CD14-positive monocyte (primary cell): ENCODE data around the gene CTRB1. TPM values are rescaled to one million over a fixed set of nuclear protein-coding genes. Genes with fewer than 3 reads are reported as not detected.
"Not testable (repeated sequence)": the region's sequence is repeated elsewhere in the genome, so short reads cannot be mapped to it uniquely, and the experiment has no call there.

Source experiments
- DNase-seq, 3 donors: peaks; one replicate each; pipeline ENCODE4 v3.0.0-alpha.2; 2011 to 2022
- H2AFZ ChIP-seq: 2 replicates; pipeline ENCODE4 v1.6.0; 2012; ENCODE audit warnings: mild to moderate bottlenecking, low read depth, low read length, inconsistent platforms; ENCODE audit not compliant: insufficient read depth, poor library complexity, severe bottlenecking
- H3K27ac ChIP-seq, 2 donors: 1 replicate in 1 of 2; 2 replicates in 1 of 2; pipeline ENCODE4 v1.5.1; 2012 to 2013; ENCODE audit warnings: low read length in 2 of 2, control low read depth in 1 of 2, inconsistent platforms in 1 of 2, low read depth in 1 of 2, mild to moderate bottlenecking in 1 of 2
- H3K27me3 ChIP-seq, 2 donors: one replicate each; pipeline versions ENCODE4 v1.6.0 to v1.6.1; 2011 to 2013; ENCODE audit warnings: low read length in 2 of 2; ENCODE audit not compliant: control insufficient read depth in 2 of 2, insufficient read depth in 2 of 2
- H3K36me3 ChIP-seq, 2 donors: replicated peaks in 1 of 2; 1 replicate in 1 of 2; 2 replicates in 1 of 2; pipeline versions ENCODE4 v1.5.1 to v1.6.1; 2012 to 2013; ENCODE audit warnings: low read length in 2 of 2, control low read depth in 1 of 2, inconsistent platforms in 1 of 2, mild to moderate bottlenecking in 1 of 2; ENCODE audit not compliant: insufficient read depth in 2 of 2, control insufficient read depth in 1 of 2
- H3K4me1 ChIP-seq, 2 donors: 1 replicate in 1 of 2; 2 replicates in 1 of 2; pipeline versions ENCODE4 v1.5.1 to v1.6.1; 2012 to 2013; ENCODE audit warnings: low read length in 2 of 2, control low read depth in 1 of 2, inconsistent platforms in 1 of 2, mild to moderate bottlenecking in 1 of 2, moderate library complexity in 1 of 2; ENCODE audit not compliant: insufficient read depth in 2 of 2, control insufficient read depth in 1 of 2
- H3K4me2 ChIP-seq: replicated peaks from 2 replicates; pipeline ENCODE3; 2012; ENCODE audit warnings: low read length, moderate library complexity, mild to moderate bottlenecking; ENCODE audit not compliant: poor library complexity, severe bottlenecking; ENCODE audit errors: extremely low read depth
- H3K4me3 ChIP-seq, 3 experiments: fragments of 200-600 bp in 1 of 3; sonication (generic) in 1 of 3; replicated peaks in 1 of 3; 1 replicate in 2 of 3; 2 replicates in 1 of 3; pipeline ENCODE4 v1.5.1; 2011 to 2013; ENCODE audit warnings: low read length in 3 of 3, mild to moderate bottlenecking in 3 of 3, control low read depth in 2 of 3, low read depth in 2 of 3, inconsistent platforms in 1 of 3, moderate library complexity in 1 of 3
- H3K79me2 ChIP-seq: 2 replicates; pipeline ENCODE4 v1.6.0; 2012; ENCODE audit warnings: mild to moderate bottlenecking, control low read depth, inconsistent platforms, low read length, moderate library complexity; ENCODE audit not compliant: insufficient read depth
- H3K9ac ChIP-seq: 2 replicates; pipeline ENCODE4 v1.6.0; 2017; ENCODE audit warnings: low read length, mild to moderate bottlenecking; ENCODE audit not compliant: insufficient read depth, poor library complexity, severe bottlenecking
- H3K9me3 ChIP-seq, 2 donors: replicated peaks in 1 of 2; 1 replicate in 1 of 2; 2 replicates in 1 of 2; pipeline versions ENCODE4 v1.5.1 to v1.6.1; 2012 to 2013; ENCODE audit warnings: low read length in 2 of 2, control low read depth in 1 of 2; ENCODE audit not compliant: control insufficient read depth in 1 of 2, insufficient read depth in 1 of 2
- H4K20me1 ChIP-seq: 2 replicates; pipeline ENCODE4 v1.6.0; 2012; ENCODE audit warnings: mild to moderate bottlenecking, low read length, control low read depth, moderate library complexity; ENCODE audit not compliant: insufficient read depth
- H3K27ac Mint-ChIP-seq, 7 donors: one replicate each; pipeline ENCODE4 v1.8.0; 2020; ENCODE audit warnings: mild to moderate bottlenecking in 7 of 7, mixed read lengths in 7 of 7, moderate library complexity in 6 of 7, inconsistent platforms in 2 of 7
- H3K27me3 Mint-ChIP-seq, 3 donors: one replicate each; pipeline ENCODE4 v1.8.0; 2021 to 2022; ENCODE audit warnings: low read depth in 3 of 3, mild to moderate bottlenecking in 3 of 3, mixed read lengths in 3 of 3, moderate library complexity in 3 of 3, inconsistent platforms in 1 of 3
- H3K36me3 Mint-ChIP-seq, 2 donors: one replicate each; pipeline ENCODE4 v1.8.0; 2020; ENCODE audit warnings: mixed read lengths in 2 of 2, inconsistent platforms in 1 of 2, mild to moderate bottlenecking in 1 of 2
- H3K4me1 Mint-ChIP-seq: one replicate; pipeline ENCODE4 v1.8.0; 2020; ENCODE audit warnings: mild to moderate bottlenecking, mixed read lengths
- H3K4me3 Mint-ChIP-seq, 2 donors: one replicate each; pipeline ENCODE4 v1.8.0; 2020; ENCODE audit warnings: mild to moderate bottlenecking in 2 of 2, mixed read lengths in 2 of 2, moderate library complexity in 1 of 2
- H3K9me3 Mint-ChIP-seq, 7 donors: one replicate each; pipeline ENCODE4 v1.8.0; 2020 to 2022; ENCODE audit warnings: mixed read lengths in 7 of 7, mild to moderate bottlenecking in 6 of 7, moderate library complexity in 6 of 7, inconsistent platforms in 2 of 7
- WGBS: methylation state at CpG from one replicate; pipeline ENCODE4 v1.1.5; 2013; ENCODE audit warnings: missing lambda C conversion rate; ENCODE audit not compliant: insufficient coverage; 5-methylcytosine and 5-hydroxymethylcytosine counted together
- intact Hi-C, 2 donors: fragments of 100-400 bp; cut with micrococcal nuclease; formaldehyde crosslinking; loops; one replicate each; pipeline versions ENCODE4 v1.15.0 to v1.15.1; 2023
- polyA plus RNA-seq, 3 donors: library from polyadenylated mRNA; depleted of rRNA in 1 of 3; unstranded in 2 of 3; stranded (reverse) in 1 of 3; fragments of 300-500 nt in 2 of 3; fragments of >200 nt in 1 of 3; fragmentation: Illumina TruSeq in 2 of 3; gene quantifications; 1 replicate in 2 of 3; 2 replicates in 1 of 3; pipeline ENCODE4 v1.2.3, GENCODE V29; 2012 to 2021
- TF ChIP-seq, protein P1 (sequence below): fragments of 200-600 bp; IDR thresholded peaks from one replicate; pipeline ENCODE4 v1.8.0; 2022; ENCODE audit warnings: antibody characterized with exemption, mild to moderate bottlenecking

Gene CTRB1
- polyA plus RNA-seq, 3 donors, result not detected

GRCh38 chr16:75241412-75241811 is 22.6 kb downstream of the CTRB1 start:
- WGBS, result 70% methylated on average over 5 of the region's 8 CpGs
- no peaks in the 10 kb centered on the region for H3K36me3 ChIP-seq
- TF ChIP-seq, protein P1, sequence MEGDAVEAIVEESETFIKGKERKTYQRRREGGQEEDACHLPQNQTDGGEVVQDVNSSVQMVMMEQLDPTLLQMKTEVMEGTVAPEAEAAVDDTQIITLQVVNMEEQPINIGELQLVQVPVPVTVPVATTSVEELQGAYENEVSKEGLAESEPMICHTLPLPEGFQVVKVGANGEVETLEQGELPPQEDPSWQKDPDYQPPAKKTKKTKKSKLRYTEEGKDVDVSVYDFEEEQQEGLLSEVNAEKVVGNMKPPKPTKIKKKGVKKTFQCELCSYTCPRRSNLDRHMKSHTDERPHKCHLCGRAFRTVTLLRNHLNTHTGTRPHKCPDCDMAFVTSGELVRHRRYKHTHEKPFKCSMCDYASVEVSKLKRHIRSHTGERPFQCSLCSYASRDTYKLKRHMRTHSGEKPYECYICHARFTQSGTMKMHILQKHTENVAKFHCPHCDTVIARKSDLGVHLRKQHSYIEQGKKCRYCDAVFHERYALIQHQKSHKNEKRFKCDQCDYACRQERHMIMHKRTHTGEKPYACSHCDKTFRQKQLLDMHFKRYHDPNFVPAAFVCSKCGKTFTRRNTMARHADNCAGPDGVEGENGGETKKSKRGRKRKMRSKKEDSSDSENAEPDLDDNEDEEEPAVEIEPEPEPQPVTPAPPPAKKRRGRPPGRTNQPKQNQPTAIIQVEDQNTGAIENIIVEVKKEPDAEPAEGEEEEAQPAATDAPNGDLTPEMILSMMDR, result no peak
- Mint-ChIP-seq H3K9me3 (peaks cover 0 to 7% (median 1%) of the 10 kb centered on the region in 7 donors), H3K27ac (no peak overlapping the region), H3K4me1 (peaks cover 11% of the 10 kb centered on the region), H3K27me3 (peaks cover 54 to 97% (median 70%) of the 10 kb centered on the region in 3 donors), H3K4me3 (no peak overlapping the region), H3K36me3 (no peaks in the 10 kb centered on the region)
- no peaks in the 10 kb centered on the region for H3K79me2 ChIP-seq
- H3K27me3 ChIP-seq, result peaks cover 0 to 79% of the 10 kb centered on the region in 2 donors
- intact Hi-C loops, result no loop called here
- peaks cover 13 to 15% of the 10 kb centered on the region in 2 donors for H3K4me1 ChIP-seq
- no peaks in the 10 kb centered on the region for H4K20me1 ChIP-seq
- H2AFZ ChIP-seq, result no peak overlapping the region
- no peak overlapping the region for H3K4me3 ChIP-seq
- no peaks in the 10 kb centered on the region for H3K9me3 ChIP-seq
- no peak overlapping the region for H3K9ac ChIP-seq
- H3K27ac ChIP-seq, result no peak overlapping the region
- no peak overlapping the region for H3K4me2 ChIP-seq
- DNase-seq, result no peak

GRCh38 chr16:75241955-75242354 is 23.2 kb downstream of the CTRB1 start:
- peak overlapping the region in 1 of 7 donors; percentile 78 for H3K27ac Mint-ChIP-seq
- H3K4me1 Mint-ChIP-seq, result peaks cover 11% of the 10 kb centered on the region
- intact Hi-C loops, result no loop called here
- Histone ChIP-seq H3K4me2 (no peak overlapping the region), H3K79me2 (no peaks in the 10 kb centered on the region), H3K4me1 (peaks cover 13 to 15% of the 10 kb centered on the region in 2 donors), H3K36me3 (no peaks in the 10 kb centered on the region), H3K9me3 (no peaks in the 10 kb centered on the region), H3K27me3 (peaks cover 0 to 79% of the 10 kb centered on the region in 2 donors), H2AFZ (no peak overlapping the region), H4K20me1 (no peaks in the 10 kb centered on the region), H3K4me3 (no peak overlapping the region), H3K9ac (no peak overlapping the region), H3K27ac (no peak overlapping the region)
- peaks cover 55 to 97% (median 70%) of the 10 kb centered on the region in 3 donors for H3K27me3 Mint-ChIP-seq
- 92% methylated on average over 11 of the region's 13 CpGs for WGBS
- H3K36me3 Mint-ChIP-seq, result no peaks in the 10 kb centered on the region
- peak overlapping the region in 1 of 2 donors; percentile 32 for H3K4me3 Mint-ChIP-seq
- DNase-seq, result no peak
- TF ChIP-seq, protein P1, result no peak
- peaks cover 0 to 7% (median 1%) of the 10 kb centered on the region in 7 donors for H3K9me3 Mint-ChIP-seq

GRCh38 chr16:75242436-75243078 is 23.8 kb downstream of the CTRB1 start:
- H3K4me2 ChIP-seq, H3K9me3 Mint-ChIP-seq, H3K27ac ChIP-seq, H3K36me3 ChIP-seq, H2AFZ ChIP-seq, intact Hi-C loops, H3K36me3 Mint-ChIP-seq, H4K20me1 ChIP-seq, H3K9ac ChIP-seq, H3K79me2 ChIP-seq, H3K9me3 ChIP-seq, H3K4me3 ChIP-seq, DNase-seq: not testable (repeated sequence)
- Mint-ChIP-seq H3K27ac (peak overlapping the region in 1 of 7 donors; percentile 77), H3K27me3 (peaks cover 58 to 97% (median 71%) of the 10 kb centered on the region in 3 donors), H3K4me3 (peak overlapping the region in 1 of 2 donors; percentile 58), H3K4me1 (peaks cover 11% of the 10 kb centered on the region)
- H3K27me3 ChIP-seq, result peaks cover 0 to 79% of the 10 kb centered on the region in 2 donors
- peaks cover 13 to 15% of the 10 kb centered on the region in 2 donors for H3K4me1 ChIP-seq
- 92% methylated on average over 26 of the region's 27 CpGs for WGBS
